Measurements from ENCODE around the gene FYB1.

DNA sequence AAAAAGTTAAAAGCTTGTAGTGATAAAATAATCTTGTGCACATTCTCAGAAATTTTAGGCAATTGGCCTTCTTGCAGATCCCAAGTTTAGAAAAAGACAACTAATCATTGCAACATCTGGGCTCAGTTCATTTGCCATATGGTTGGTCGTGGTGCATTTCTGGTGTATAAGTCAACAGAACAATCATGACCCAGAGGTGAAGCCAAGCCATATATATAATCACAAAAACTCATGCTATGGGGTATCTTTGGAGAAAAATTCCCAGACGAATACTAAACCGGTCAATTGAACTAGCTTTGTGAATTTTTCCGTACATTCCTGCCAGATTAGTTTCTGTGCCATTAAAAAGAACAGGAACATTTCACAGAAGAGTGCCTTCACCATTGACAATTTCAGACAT is 50.3 kb downstream of the FYB1 start:
- TF ChIP-seq POLR2AphosphoS5 (IDR thresholded peaks at IDR 0.05; ENCODE audit: borderline replicate concordance, low read depth, low read length), result no peak
- no peak for TF ChIP-seq FOXP2 (optimal IDR thresholded peaks at IDR 0.05; ENCODE audit: control extremely low read depth, extremely low read length, insufficient read depth)
